Activated naive CD8-positive, alpha-beta T cell treated with anti-CD3 and anti-CD28 coated beads, Interleukin-2, amount 10 ng/mL, durations not matched to agents 7 days and 5 days (primary cell): ENCODE results near the gene SMR3B. TPM values are rescaled to one million over a fixed set of nuclear protein-coding genes. Genes with fewer than 3 reads are reported as not detected.

Source experiments
- ATAC-seq: fragments of 150-1000 bp; cut with Tn5 transposase; one replicate; pipeline ENCODE4 v1.10.0; 2021; ENCODE audit warnings: low read depth, moderate library complexity
- POLR2A ChIA-PET: fragments of 350-600 bp; sonication (Branson Sonifier 250); formaldehyde crosslinking; loops from one replicate; lab custom pipeline; 2021; ENCODE audit warnings: antibody characterized with exemption; lab: Charles Lee
- DNase-seq: peaks from one replicate; pipeline ENCODE4 v3.0.0; 2021
- H3K27ac Mint-ChIP-seq: one replicate; pipeline ENCODE4 v1.8.0; 2022; ENCODE audit warnings: mild to moderate bottlenecking, mixed read lengths
- H3K27me3 Mint-ChIP-seq: one replicate; pipeline ENCODE4 v1.8.0; 2022; ENCODE audit warnings: mild to moderate bottlenecking, moderate library complexity, mixed read lengths
- H3K36me3 Mint-ChIP-seq: one replicate; pipeline ENCODE4 v1.8.0; 2021; ENCODE audit warnings: mild to moderate bottlenecking, mixed read lengths
- H3K4me1 Mint-ChIP-seq: one replicate; pipeline ENCODE4 v1.8.0; 2021; ENCODE audit warnings: mixed read lengths
- H3K4me3 Mint-ChIP-seq: one replicate; pipeline ENCODE4 v1.8.0; 2022; ENCODE audit warnings: mild to moderate bottlenecking, moderate library complexity, mixed read lengths
- H3K9me3 Mint-ChIP-seq: one replicate; pipeline ENCODE4 v1.8.0; 2021; ENCODE audit warnings: mixed read lengths
- total RNA-seq, 2 experiments: library from RNA; stranded (reverse); gene quantifications; one replicate each; pipeline ENCODE4 v1.2.3, GENCODE V29; 2021

The SMR3B gene
- total RNA-seq: not detected

GRCh38 chr4:70382691-70383181 lies at the start of gene SMR3B:
SMR3B (plus strand) TSS chr4:70383131; CDS start chr4:70384511, 1,380 bp downstream.
- no peaks in the 10 kb centered on the region for H3K36me3 Mint-ChIP-seq
- no peak within 1 kb of the TSS for H3K4me3 Mint-ChIP-seq
- no peaks in the 10 kb centered on the region for H3K9me3 Mint-ChIP-seq
- POLR2A ChIA-PET: no interaction called here
- no peaks in the 10 kb centered on the region for H3K27me3 Mint-ChIP-seq
- no peaks in the 10 kb centered on the region for H3K4me1 Mint-ChIP-seq
- ATAC-seq: no peak
- DNase-seq: no peak
- H3K27ac Mint-ChIP-seq: no peak within 1 kb of the TSS

DNA sequence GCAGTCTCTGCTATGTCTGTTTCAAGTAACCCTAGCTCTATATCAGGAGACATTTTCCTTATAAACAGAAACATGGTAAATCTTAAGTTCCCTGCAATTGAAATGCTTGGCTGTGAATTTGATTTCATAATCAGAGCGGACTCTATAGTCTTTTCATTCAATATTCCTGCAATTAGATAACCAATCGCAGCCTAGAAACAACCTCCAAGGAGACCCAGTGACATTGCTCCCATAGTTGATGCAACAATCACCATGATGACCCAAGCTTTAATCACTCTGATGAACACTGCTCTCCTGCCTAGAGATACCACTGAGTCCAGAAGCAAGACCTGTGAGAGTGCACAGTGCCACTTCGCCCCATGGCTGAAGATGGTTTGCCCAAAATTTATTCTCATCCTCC lies 48.2 kb upstream of the SMR3B start, which contains the start of gene CABS1:
Gene CABS1, plus strand, starts transcription at position 301 of the 400 bp plus-strand sequence. Its CDS starts 59 bp downstream, at position 360.
- no peaks in the 10 kb centered on the region for H3K36me3 Mint-ChIP-seq
- POLR2A ChIA-PET: no interaction called here
- H3K4me3 Mint-ChIP-seq: no peak within 1 kb of the TSS
- no peaks in the 10 kb centered on the region for H3K9me3 Mint-ChIP-seq
- no peaks in the 10 kb centered on the region for H3K4me1 Mint-ChIP-seq
- H3K27ac Mint-ChIP-seq: no peak within 1 kb of the TSS
- DNase-seq (no peak), ATAC-seq (no peak)
- H3K27me3 Mint-ChIP-seq: no peaks in the 10 kb centered on the region

GRCh38 chr4:70336043-70336442 lies 46.9 kb upstream of the SMR3B start:
- Mint-ChIP-seq H3K4me3 (no peak overlapping the region), H3K27ac (no peak overlapping the region)

DNA sequence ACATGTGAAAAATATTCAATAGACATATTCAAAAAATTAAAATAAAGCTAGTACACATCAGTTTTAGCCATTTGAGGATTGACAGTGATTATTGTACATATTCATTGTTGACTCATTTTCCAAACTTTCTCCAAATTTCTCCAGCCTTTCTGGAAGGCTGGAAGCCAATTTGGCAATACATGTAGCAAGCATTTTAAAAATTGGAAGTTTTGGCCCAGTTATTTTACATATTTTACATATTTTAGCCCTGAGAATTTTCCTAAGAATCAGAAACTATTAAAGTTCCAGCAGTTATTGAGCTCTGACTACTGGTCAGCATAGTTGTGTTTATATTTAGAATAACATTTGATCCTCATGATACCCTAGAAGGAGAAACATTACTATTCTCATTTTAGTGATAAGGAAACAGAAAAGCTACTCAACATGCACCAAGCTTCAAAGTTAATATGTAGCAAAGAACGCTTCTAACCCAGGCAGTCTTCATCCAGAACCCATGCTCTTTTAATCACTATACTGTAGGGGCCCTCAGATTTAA lies 45.0 kb upstream of the SMR3B start:
- H3K27me3 Mint-ChIP-seq: no peaks in the 10 kb centered on the region
- ATAC-seq (no peak), DNase-seq (no peak)
- H3K27ac Mint-ChIP-seq: no peak overlapping the region
- no peaks in the 10 kb centered on the region for H3K4me1 Mint-ChIP-seq
- no peaks in the 10 kb centered on the region for H3K36me3 Mint-ChIP-seq
- H3K9me3 Mint-ChIP-seq: no peaks in the 10 kb centered on the region
- H3K4me3 Mint-ChIP-seq: no peak overlapping the region
- POLR2A ChIA-PET: no interaction called here

More at GRCh38 chr4:70336043-70336442, 46.9 kb upstream of the SMR3B start:
- DNase-seq (no peak), ATAC-seq (no peak)
- POLR2A ChIA-PET: no interaction called here
- Mint-ChIP-seq H3K9me3 (no peaks in the 10 kb centered on the region), H3K4me1 (no peaks in the 10 kb centered on the region), H3K27me3 (no peaks in the 10 kb centered on the region), H3K36me3 (no peaks in the 10 kb centered on the region)

DNA sequence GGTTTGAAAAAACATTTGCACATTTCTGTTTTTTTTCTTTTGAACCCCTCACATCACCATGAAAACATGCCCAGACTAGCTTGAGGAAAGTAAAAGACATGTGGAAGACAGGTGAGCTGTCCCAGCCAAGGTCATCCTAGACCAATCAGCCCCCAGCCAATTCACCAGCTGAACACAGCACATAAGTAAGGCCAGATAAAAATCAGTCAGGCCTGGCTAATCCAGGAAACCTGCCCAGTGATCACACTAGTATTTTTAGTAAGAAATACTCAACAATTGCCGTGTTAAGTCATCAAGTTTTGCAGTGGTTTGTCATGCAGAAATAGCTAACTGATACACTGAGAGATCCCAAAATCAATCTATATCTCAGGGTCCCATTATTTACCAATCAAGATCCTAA lies 26.7 kb upstream of the SMR3B start:
- H3K36me3 Mint-ChIP-seq: no peaks in the 10 kb centered on the region
- no peaks in the 10 kb centered on the region for H3K9me3 Mint-ChIP-seq
- no peak for DNase-seq
- H3K27me3 Mint-ChIP-seq: no peaks in the 10 kb centered on the region
- POLR2A ChIA-PET: interaction anchor here (0.7 kb wide), 1 partner anchor 107 kb away, joined by 4 read pairs; no protein-coding TSS in a partner anchor
- no peaks in the 10 kb centered on the region for H3K4me1 Mint-ChIP-seq
- H3K4me3 Mint-ChIP-seq: no peak overlapping the region
- ATAC-seq: no peak
- no peak overlapping the region for H3K27ac Mint-ChIP-seq

GRCh38 chr4:70359115-70359661 lies 23.7 kb upstream of the SMR3B start:
- Mint-ChIP-seq H3K36me3 (no peaks in the 10 kb centered on the region), H3K27ac (no peak overlapping the region), H3K4me3 (no peak overlapping the region), H3K4me1 (no peaks in the 10 kb centered on the region), H3K9me3 (no peaks in the 10 kb centered on the region), H3K27me3 (no peaks in the 10 kb centered on the region)
- no peak for DNase-seq
- POLR2A ChIA-PET: no interaction called here
- ATAC-seq: no peak

- Mint-ChIP-seq H3K36me3 (no peaks in the 10 kb centered on the region), H3K27ac (no peak within 1 kb of the TSS), H3K4me1 (no peaks in the 10 kb centered on the region), H3K4me3 (no peak within 1 kb of the TSS), H3K9me3 (no peaks in the 10 kb centered on the region), H3K27me3 (no peaks in the 10 kb centered on the region)
- DNase-seq (no peak), ATAC-seq (no peak)
- POLR2A ChIA-PET: no interaction called here
Observed at GRCh38 chr4:70360460-70360859, 22.5 kb upstream of the SMR3B start, which contains the start of gene SMR3A. SMR3A (plus strand) TSS chr4:70360760; CDS start chr4:70362116, 1,356 bp downstream.

- Mint-ChIP-seq H3K9me3 (no peaks in the 10 kb centered on the region), H3K27me3 (no peaks in the 10 kb centered on the region), H3K4me3 (no peak overlapping the region), H3K36me3 (no peaks in the 10 kb centered on the region), H3K27ac (no peak overlapping the region), H3K4me1 (no peaks in the 10 kb centered on the region)
- POLR2A ChIA-PET: no interaction called here
- no peak for DNase-seq
- ATAC-seq: no peak
Observed at GRCh38 chr4:70364002-70364401, 18.9 kb upstream of the SMR3B start.

DNA sequence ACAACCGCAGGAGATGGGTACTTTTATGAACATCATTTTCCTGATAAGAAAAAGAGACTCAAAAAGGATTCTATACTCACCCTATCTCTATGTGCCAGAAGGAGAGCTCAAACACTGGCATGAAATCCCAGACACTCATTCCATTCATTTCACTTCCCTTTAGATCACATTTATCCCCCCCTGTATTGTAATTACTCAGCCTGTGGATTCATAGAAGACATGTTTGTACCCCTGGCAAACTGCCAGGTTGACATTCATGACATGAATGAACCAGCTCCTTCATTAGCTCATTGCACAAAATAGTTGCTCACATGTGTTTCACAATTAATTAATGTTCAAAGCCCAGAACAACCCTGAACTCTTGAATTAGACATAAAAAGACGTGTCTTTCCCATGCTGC lies 17.5 kb upstream of the SMR3B start:
- Mint-ChIP-seq H3K9me3 (no peaks in the 10 kb centered on the region), H3K4me1 (no peaks in the 10 kb centered on the region)
- POLR2A ChIA-PET: no interaction called here

GRCh38 chr4:70367813-70368212 lies 15.1 kb upstream of the SMR3B start:
- no peaks in the 10 kb centered on the region for H3K36me3 Mint-ChIP-seq
- no peaks in the 10 kb centered on the region for H3K9me3 Mint-ChIP-seq
- POLR2A ChIA-PET: no interaction called here
- no peak overlapping the region for H3K4me3 Mint-ChIP-seq
- H3K27me3 Mint-ChIP-seq: no peaks in the 10 kb centered on the region
- no peak for ATAC-seq
- H3K4me1 Mint-ChIP-seq: no peaks in the 10 kb centered on the region
- no peak overlapping the region for H3K27ac Mint-ChIP-seq
- no peak for DNase-seq

More for the DNA sequence above, 17.5 kb upstream of the SMR3B start:
- ATAC-seq (no peak), DNase-seq (no peak)
- Mint-ChIP-seq H3K4me3 (no peak overlapping the region), H3K27ac (no peak overlapping the region), H3K36me3 (no peaks in the 10 kb centered on the region), H3K27me3 (no peaks in the 10 kb centered on the region)

DNA sequence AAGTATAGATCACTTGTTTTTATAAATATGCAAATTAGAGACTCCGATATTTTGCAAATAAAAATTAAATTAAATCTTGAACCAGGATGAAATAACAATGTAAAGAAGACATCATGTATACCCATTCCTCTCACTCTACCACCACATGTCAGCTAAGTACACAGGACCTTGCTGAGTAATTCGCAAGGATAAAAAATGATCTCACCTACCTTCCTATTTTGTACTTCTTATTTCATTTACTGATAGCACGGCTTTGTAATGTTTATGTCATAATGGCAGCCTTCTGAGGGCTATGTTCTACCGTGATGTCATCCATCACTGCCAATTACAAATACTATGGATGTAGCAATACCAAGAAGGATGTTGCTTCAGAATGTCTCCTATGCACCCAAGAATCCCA lies 10.9 kb upstream of the SMR3B start:
- Mint-ChIP-seq H3K27ac (no peak overlapping the region), H3K36me3 (no peaks in the 10 kb centered on the region), H3K9me3 (no peaks in the 10 kb centered on the region), H3K4me1 (no peaks in the 10 kb centered on the region), H3K27me3 (no peaks in the 10 kb centered on the region), H3K4me3 (no peak overlapping the region)
- POLR2A ChIA-PET: no interaction called here
- no peak for ATAC-seq
- DNase-seq: no peak

DNA sequence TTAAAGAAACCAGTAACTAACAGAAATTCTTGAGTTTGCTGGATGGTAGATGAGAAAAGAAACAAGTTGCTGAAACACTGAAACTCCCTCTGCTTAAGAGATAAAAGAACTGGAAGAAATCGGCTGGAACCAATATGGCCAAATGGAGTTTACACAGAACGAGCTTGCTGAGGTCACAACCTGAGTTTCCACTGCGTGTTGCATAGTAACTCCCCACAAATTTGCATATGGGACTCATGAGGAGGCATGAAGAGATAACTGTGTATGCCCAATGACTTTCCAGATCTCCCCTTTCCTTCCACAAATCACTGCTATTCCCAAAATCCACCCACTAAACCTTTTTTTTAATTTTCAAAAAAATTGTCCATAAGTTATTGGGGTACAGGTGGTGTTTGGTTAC lies 10.2 kb upstream of the SMR3B start:
- H3K27me3 Mint-ChIP-seq: no peaks in the 10 kb centered on the region
- DNase-seq (no peak), ATAC-seq (no peak)
- no peak overlapping the region for H3K27ac Mint-ChIP-seq
- POLR2A ChIA-PET: no interaction called here
- H3K4me3 Mint-ChIP-seq: no peak overlapping the region
- no peaks in the 10 kb centered on the region for H3K36me3 Mint-ChIP-seq
- H3K4me1 Mint-ChIP-seq: no peaks in the 10 kb centered on the region
- no peaks in the 10 kb centered on the region for H3K9me3 Mint-ChIP-seq

GRCh38 chr4:70380578-70380977 lies 2.4 kb upstream of the SMR3B start:
- no peak for DNase-seq
- Mint-ChIP-seq H3K4me1 (no peaks in the 10 kb centered on the region), H3K4me3 (no peak overlapping the region), H3K27me3 (no peaks in the 10 kb centered on the region), H3K27ac (no peak overlapping the region), H3K9me3 (no peaks in the 10 kb centered on the region), H3K36me3 (no peaks in the 10 kb centered on the region)
- no peak for ATAC-seq
- POLR2A ChIA-PET: no interaction called here

- Mint-ChIP-seq H3K9me3 (no peaks in the 10 kb centered on the region), H3K36me3 (no peaks in the 10 kb centered on the region), H3K27ac (no peak overlapping the region), H3K4me3 (no peak overlapping the region), H3K4me1 (no peaks in the 10 kb centered on the region), H3K27me3 (no peaks in the 10 kb centered on the region)
- DNase-seq (no peak), ATAC-seq (no peak)
- POLR2A ChIA-PET: no interaction called here
Observed at GRCh38 chr4:70392057-70392776, 9.3 kb downstream of the SMR3B start.
